Measurements from ENCODE around the gene KRTAP10-7. TPM values are rescaled to one million over a fixed set of nuclear protein-coding genes. Genes with fewer than 3 reads are reported as not detected.

The KRTAP10-7 gene
- total and polyA plus RNA-seq, 2 of the 13 experiments (the other 11 are each of a cell fraction or from before 2014, with no cell fraction given), result not detected

DNA sequence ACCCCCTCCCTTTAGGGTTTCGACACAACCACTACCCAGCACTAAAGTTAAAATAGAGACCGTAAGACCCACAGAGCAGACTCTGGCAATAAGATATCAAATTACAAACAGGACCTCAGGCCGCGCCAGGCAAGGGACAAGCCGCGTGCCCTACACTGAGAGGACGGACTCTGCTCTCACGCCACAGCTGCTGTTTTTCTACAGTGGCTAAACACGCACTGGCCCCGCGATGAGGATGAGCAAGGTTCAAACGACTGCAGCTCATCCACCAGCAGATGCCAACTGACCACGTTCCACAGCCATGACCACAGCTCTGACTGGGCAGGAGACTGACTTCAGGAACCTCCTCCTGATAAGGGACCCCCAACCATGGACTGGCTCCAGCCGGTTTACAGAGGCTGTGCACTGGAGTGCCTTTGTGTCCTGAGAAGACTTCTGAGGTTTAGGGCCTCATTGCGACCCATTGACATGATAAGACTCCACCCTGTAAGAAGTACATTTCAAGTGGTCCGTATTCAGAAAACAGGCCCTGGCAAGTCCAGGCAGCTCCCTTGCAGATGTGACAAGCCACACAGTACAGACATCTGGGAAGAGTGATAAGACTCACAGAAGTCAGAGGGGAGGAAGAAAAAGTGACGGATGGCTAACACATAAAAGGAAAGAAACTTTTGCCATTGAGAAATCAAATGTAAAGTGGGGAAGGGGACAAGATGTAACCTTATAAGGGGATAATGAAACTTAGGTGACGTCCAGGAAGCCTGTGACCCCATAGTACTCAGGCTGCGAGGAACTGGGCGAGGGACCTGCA lies 6.6 kb upstream of the KRTAP10-7 start (continued):
- peak; percentile 84; the same call in 1 of the 2 replicates for TF ChIP-seq NRL (CRISPR knock-in tag; IDR thresholded peaks at IDR 0.05; ENCODE audit: borderline replicate concordance)
- no peak for TF ChIP-seq SP140L (CRISPR knock-in tag; IDR thresholded peaks at IDR 0.05; ENCODE audit: borderline replicate concordance)
- no peak for TF ChIP-seq ZNF720 (CRISPR knock-in tag; IDR thresholded peaks at IDR 0.05)
- TF ChIP-seq, protein P1, sequence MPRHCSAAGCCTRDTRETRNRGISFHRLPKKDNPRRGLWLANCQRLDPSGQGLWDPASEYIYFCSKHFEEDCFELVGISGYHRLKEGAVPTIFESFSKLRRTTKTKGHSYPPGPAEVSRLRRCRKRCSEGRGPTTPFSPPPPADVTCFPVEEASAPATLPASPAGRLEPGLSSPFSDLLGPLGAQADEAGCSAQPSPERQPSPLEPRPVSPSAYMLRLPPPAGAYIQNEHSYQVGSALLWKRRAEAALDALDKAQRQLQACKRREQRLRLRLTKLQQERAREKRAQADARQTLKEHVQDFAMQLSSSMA (CRISPR knock-in tag; IDR thresholded peaks at IDR 0.05), result no peak
- TF ChIP-seq ZBTB21 (CRISPR knock-in tag; IDR thresholded peaks at IDR 0.05), result no peak
- TF ChIP-seq, protein P2, sequence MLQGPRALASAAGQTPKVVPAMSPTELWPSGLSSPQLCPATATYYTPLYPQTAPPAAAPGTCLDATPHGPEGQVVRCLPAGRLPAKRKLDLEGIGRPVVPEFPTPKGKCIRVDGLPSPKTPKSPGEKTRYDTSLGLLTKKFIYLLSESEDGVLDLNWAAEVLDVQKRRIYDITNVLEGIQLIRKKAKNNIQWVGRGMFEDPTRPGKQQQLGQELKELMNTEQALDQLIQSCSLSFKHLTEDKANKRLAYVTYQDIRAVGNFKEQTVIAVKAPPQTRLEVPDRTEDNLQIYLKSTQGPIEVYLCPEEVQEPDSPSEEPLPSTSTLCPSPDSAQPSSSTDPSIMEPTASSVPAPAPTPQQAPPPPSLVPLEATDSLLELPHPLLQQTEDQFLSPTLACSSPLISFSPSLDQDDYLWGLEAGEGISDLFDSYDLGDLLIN (CRISPR knock-in tag; IDR thresholded peaks at IDR 0.05; ENCODE audit: borderline replicate concordance), result no peak
- TF ChIP-seq NBN (conservative IDR thresholded peaks at IDR 0.05), result no peak
- TF ChIP-seq ZNF563 (CRISPR knock-in tag; IDR thresholded peaks at IDR 0.05), result peak; percentile 88
- TF ChIP-seq, protein P3, sequence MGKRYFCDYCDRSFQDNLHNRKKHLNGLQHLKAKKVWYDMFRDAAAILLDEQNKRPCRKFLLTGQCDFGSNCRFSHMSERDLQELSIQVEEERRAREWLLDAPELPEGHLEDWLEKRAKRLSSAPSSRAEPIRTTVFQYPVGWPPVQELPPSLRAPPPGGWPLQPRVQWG (CRISPR knock-in tag; IDR thresholded peaks at IDR 0.05; ENCODE audit: borderline replicate concordance, low read depth), result no peak
- TF ChIP-seq, protein P4, sequence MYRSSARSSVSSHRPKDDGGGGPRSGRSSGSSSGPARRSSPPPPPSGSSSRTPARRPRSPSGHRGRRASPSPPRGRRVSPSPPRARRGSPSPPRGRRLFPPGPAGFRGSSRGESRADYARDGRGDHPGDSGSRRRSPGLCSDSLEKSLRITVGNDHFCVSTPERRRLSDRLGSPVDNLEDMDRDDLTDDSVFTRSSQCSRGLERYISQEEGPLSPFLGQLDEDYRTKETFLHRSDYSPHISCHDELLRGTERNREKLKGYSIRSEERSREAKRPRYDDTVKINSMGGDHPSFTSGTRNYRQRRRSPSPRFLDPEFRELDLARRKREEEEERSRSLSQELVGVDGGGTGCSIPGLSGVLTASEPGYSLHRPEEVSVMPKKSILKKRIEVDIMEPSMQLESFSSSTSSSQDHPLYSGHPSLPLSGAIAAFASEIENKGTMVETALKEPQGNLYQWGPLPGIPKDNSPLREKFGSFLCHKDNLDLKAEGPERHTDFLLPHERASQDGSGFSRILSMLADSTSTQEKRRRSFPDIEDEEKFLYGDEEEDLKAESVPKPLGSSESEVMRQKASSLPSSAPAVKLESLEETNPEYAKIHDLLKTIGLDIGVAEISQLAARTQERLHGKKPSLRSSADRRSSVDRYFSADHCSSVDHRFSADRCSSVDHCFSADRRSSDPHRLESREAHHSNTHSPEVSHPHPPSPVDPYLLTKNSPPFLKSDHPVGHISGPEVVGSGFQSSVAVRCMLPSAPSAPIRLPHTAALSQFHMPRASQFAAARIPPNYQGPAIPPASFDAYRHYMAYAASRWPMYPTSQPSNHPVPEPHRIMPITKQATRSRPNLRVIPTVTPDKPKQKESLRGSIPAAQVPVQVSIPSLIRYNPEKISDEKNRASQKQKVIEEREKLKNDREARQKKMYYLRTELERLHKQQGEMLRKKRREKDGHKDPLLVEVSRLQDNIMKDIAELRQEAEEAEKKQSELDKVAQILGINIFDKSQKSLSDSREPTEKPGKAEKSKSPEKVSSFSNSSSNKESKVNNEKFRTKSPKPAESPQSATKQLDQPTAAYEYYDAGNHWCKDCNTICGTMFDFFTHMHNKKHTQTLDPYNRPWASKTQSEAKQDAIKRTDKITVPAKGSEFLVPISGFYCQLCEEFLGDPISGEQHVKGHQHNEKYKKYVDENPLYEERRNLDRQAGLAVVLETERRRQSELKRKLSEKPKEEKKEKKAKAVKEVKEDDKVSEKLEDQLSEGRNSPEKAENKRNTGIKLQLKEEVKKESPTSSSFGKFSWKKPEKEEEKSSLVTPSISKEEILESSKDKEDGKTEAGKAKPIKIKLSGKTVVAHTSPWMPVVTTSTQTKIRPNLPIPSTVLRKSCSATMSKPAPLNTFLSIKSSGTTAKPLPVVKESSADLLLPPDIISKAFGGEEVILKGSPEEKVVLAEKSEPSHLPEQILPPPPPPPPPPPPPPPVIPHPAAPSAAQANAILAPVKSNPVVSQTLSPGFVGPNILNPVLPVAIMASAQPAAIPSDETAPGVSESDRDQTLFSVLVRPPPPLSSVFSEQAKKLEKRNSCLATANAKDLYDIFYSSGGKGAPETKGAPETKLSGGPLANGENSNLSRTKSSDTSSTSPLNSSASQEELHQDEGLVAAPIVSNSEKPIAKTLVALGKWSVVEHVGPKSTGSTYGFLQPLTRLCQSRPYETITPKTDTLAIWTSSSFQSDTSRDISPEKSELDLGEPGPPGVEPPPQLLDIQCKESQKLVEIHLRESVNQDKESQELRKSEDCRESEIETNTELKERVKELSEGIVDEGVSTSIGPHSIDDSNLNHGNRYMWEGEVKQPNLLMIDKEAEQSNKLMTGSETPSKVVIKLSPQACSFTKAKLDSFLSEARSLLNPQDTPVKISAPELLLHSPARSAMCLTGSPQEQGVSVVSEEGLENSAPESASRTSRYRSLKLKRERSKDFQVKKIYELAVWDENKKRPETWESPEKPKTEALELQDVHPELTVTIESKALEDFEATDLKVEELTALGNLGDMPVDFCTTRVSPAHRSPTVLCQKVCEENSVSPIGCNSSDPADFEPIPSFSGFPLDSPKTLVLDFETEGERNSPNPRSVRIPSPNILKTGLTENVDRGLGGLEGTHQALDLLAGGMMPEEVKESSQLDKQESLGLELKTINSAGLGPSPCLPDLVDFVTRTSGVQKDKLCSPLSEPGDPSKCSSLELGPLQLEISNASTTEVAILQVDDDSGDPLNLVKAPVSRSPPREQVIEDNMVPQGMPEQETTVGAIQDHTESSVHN (CRISPR knock-in tag; IDR thresholded peaks at IDR 0.05), result no peak
- TF ChIP-seq, protein P5, sequence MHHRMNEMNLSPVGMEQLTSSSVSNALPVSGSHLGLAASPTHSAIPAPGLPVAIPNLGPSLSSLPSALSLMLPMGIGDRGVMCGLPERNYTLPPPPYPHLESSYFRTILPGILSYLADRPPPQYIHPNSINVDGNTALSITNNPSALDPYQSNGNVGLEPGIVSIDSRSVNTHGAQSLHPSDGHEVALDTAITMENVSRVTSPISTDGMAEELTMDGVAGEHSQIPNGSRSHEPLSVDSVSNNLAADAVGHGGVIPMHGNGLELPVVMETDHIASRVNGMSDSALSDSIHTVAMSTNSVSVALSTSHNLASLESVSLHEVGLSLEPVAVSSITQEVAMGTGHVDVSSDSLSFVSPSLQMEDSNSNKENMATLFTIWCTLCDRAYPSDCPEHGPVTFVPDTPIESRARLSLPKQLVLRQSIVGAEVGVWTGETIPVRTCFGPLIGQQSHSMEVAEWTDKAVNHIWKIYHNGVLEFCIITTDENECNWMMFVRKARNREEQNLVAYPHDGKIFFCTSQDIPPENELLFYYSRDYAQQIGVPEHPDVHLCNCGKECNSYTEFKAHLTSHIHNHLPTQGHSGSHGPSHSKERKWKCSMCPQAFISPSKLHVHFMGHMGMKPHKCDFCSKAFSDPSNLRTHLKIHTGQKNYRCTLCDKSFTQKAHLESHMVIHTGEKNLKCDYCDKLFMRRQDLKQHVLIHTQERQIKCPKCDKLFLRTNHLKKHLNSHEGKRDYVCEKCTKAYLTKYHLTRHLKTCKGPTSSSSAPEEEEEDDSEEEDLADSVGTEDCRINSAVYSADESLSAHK (CRISPR knock-in tag; IDR thresholded peaks at IDR 0.05; ENCODE audit: borderline replicate concordance), result no peak
- no peak for TF ChIP-seq RARG (CRISPR knock-in tag; IDR thresholded peaks at IDR 0.05; ENCODE audit: low read depth)
- TF ChIP-seq, protein P6, sequence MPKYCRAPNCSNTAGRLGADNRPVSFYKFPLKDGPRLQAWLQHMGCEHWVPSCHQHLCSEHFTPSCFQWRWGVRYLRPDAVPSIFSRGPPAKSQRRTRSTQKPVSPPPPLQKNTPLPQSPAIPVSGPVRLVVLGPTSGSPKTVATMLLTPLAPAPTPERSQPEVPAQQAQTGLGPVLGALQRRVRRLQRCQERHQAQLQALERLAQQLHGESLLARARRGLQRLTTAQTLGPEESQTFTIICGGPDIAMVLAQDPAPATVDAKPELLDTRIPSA (CRISPR knock-in tag; IDR thresholded peaks at IDR 0.05; ENCODE audit: borderline replicate concordance), result no peak
- TF ChIP-seq ZNF7 (CRISPR knock-in tag; IDR thresholded peaks at IDR 0.05), result no peak

Measured in HepG2 (cell line).